Inferior parietal cortex (tissue), 1 donor: Measurements from ENCODE around the gene ARFGAP3.
A peak's percentile ranks its signal among the peaks of the same experiment; 100 is the strongest.

ENCODE experiments used
- DNase-seq: peaks from one replicate; pipeline ENCODE4 v3.0.0-alpha.2; 2016; ENCODE audit errors: extremely low spot score

Gene ARFGAP3

DNA sequence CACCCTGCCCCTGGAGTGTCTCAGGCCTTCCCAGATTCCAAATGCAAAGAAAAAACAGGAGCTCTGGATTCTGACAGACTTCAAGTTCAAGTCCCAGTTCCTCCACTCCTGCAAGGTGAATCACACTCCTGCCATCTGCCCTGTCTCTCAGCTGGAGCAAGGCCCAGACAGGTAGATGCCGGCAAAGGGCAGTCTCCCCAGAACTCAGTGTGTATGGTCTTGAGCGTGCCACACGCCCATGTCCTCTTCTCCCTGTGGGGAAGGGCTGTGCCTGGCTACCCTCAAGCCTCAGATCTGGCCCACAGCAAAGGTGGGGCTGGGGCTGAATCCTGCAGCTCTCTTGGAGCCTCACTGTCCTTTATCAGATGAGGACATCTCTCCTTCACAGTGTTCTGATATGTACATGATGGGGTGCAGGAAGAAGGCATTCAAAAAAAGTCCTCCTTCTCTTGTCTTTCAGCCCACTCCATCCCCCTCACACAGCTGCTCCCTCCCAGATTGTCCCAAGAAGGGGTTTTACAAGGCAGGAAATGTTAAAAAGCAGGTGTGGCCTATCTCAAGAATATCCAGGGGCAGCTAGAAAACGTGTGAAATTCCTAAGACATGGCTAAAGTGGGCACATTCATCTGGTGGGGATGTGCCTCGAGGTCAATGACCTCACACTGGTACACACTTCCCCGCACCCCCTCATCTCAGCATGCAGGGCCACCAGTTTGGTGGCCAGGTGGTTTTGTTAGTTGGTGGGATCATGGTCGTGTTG is 27.7 kb upstream of the ARFGAP3 start:
- no peak for DNase-seq

DNA sequence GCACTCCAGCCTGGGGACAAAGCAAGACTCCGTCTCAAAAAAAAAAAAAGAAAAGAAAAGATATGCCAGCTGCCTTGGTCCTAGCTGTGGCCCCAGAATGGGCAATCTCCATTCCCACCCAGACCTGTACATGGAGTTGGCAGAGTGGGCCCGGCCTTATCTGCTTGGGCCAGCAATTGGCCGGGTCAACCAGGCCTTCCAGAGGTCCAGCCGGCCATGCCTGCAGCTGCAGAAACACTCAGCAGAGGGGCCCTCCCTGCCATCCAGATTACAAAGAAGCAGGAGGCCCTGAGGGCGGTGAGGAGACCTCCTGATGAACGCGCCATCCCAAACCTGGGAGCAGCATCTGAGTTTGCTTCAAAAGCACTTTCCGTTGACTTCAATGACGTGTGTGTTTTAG is 26.9 kb upstream of the ARFGAP3 start:
- no peak for DNase-seq

DNA sequence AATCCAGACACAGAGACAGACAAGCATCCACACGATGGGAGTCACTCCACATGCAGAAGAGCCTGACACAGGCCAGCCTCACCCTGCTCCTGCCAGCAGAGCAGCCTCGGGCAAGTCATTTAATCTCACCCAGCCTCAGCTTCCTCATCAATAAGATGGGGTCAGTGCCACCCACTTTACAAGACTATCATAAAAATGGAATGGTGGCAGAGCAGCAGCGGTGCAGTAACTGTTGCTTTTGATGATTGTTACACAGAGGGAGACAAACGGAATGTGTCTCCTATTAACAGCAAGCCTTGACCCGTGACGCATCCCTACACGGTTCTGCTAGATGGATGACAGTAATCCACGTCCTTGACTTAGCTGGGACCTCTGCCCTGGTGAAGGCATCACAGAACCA is 26.0 kb upstream of the ARFGAP3 start:
- no peak for DNase-seq

DNA sequence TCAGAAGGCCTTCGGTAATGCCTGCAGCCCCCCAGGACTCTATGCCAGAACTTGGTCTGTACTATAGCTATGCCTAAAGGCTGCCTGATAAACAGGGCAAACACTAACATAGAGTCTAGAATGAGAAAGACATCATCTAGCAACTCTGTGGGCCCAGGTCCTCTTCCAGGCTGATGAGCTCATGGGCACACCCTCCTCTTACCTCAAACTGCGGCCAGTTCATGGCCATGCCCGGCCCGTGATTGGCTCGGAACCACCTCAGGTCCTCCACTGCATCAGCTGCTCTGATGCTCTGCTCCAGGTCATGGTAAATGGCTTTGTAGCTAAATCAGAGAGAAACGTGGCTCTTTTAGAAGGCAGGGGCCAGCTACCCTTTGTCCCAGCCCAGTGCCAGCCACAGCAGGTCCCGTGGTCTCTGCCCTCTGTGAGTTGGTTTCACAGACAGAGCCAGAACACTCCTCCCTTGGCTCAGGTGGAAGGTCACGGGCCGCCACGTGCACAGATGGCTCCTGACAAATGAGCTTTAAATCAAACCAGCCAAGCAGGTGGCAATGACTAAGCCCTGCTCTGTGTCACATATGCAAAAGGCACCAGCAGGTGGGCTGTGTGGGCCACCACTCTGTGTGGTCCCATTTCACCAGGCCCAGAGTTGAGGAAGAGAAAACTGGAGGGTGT is 25.0 kb upstream of the ARFGAP3 start:
- DNase-seq: no peak

DNA sequence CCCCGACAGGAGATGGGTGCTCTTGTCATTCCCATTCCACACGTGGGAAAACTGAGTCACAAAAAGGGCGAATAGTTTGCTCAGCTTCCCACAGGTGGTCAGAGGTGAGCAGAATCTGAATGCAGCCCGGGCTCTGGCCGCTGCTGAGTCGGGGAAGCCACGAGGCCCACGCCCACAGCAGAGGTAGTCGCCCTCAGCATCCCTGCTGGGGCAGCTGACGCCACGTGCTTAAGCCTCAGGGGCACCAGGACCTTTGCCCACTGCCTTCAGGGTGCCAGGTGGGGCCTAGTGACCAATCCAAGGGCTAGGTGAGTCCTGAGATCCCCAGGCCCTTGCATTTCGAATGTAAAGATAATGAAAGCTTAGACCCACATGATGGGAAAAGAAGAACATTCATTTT is 24.2 kb upstream of the ARFGAP3 start:
- DNase-seq: no peak

DNA sequence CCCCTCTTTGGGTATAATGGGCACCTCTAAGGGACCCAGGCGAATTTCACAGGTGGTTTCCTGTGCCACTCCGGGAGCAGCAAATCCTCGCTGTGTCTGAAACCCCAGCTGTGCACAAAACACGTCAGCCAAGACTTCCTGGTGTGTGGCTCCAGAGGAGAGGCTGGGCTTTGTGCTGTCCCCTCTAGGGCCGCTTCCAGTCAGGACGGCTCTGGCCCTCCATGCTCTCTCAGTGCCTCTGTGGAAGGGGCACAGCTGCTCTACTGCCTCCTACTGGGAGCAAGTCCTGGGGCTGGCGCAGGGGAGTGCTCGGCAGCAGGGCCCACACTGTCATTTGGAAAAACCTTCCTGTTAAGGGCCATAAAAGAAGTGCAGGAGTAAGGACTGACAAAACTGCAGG is 23.7 kb upstream of the ARFGAP3 start:
- no peak for DNase-seq

DNA sequence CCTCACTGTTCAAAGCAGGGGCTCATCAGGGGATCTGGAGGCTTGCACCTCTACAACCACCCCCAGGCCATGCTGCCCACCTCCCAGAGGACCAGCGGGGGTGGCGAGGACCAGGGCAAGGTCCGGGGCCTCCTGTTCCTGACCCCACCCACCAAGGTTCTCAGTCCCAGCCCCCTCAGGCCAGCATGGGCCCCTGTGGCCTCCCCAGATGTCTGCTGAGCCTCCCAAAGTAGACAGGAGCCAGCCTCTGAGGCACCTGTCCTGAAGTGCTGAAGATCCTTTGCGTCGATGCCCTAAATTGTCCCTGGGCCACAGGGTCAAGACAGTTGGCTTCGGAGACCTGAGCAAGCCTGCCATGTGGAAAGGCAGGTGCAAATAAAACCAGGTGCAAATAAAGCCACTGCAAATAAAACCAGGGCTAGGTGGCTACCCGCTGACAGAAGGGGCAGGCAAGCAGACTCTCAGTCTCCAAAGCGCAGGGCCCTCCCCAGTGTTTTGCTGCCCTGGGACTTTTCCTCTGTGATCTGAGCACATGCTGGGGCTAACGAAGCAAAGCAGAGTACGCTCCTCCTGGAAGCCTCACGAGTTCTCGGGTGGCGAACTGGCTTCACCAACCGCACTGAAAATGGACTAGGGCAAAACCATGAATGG is 22.4 kb upstream of the ARFGAP3 start:
- DNase-seq: no peak

DNA sequence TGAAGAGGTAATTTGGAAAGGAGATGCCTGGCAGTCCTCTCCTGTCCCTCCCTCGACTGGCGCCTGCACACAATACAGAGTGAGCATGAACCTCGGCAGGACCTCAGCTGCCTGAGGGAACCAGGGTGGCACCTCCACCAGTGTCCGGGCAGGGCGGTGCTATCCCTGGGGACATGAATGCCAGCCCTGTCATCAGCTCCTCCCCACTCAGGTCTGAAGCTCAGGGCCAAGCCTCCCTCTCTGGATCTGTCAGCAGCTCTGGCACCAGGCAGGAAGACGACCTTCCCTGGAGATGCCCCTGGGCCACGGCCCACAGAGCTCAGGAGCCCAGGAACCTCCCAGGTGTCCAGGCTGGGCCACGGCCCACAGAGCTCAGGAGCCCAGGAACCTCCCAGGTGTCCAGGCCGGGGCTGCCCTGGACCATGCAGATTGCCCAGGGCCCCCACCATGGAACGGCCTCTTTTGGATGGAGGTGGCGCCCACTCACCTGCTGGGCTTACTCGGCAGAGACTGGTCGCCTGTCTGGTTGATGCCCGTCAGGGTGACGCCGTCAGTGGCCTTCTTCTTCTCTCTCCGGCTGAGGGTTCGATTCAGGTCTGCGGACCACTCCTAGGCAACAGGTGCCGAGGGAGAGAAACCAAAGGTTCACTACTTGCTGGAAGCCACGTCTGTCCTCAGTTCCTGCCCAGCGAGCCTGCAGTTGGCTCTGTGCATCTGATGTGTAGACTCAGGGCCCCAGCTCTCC is 21.7 kb upstream of the ARFGAP3 start:
- no peak for DNase-seq

DNA sequence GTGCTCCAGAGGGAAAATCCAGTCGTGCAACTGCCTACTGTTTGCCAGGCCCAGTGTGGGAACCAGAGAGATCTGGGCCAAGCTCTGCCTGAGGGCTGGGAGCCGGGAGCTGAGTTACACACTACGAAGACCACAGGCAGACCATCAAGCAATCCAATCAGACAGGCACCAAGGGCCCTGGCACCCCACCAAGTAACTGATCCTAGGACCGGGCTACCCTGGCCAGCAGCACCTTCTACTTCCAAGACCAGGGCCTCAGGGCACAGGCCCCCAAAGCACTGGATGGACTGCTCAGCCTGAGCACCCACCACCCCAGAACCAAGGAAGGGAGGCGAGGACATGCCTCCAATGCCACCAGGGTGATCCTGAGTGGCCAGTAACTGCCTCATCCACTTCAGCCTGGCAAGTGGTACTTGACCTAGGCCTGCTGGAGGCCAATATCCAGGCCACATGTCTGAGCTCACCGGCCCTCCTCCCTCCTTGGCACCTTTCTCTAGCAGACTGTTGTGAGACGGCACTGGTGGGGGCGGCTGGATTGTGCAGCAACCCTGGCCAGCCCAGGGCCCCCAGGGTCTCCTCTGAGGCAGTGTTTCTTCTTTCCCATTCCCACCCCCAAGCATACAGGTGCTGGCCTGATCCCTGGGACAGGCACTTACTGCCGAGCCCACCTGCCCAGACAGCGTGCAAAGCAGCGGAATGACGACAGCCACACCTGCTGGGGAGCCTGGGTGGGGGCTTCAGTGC is 20.7 kb upstream of the ARFGAP3 start:
- no peak for DNase-seq

DNA sequence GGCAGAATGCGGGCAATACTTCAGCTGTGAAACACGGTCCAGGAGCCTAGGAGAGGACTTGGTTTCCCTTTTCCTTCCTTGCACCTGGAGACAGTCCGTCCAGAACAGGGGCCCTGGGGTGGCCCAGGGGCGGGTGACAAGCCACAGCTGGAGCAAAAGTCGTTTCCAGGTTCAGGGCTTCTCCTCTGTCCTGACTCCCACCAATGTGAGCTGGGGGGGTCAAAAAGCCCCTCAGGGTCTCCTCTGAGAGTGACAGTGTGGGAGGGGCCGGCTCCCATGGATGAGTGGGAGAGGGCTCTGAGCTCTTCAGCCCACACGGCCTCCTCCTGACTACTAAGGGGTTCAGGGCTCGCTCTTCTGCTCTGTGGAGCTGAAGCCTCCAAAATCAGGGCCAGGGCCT is 20.1 kb upstream of the ARFGAP3 start:
- no peak for DNase-seq

DNA sequence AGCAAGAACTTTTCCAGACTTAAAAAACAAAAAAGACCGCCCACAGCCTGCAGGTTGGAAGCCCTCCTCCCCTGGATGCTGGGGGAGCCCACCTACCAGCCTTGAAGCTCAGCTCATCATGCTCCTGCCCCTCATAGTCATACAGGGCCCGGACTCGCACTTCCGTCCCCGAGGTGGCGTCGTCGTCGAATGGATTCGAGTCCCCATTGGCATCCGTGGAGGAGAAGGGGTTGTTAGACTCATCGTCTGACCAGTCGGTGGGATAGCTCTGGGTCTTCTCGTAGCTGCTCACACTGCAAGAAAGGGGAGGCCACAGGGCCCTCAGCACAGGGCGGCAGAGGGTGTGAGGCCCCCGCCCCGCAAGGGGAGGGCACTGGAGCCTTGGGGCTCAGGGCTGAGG is 19.0 kb upstream of the ARFGAP3 start:
- no peak for DNase-seq

DNA sequence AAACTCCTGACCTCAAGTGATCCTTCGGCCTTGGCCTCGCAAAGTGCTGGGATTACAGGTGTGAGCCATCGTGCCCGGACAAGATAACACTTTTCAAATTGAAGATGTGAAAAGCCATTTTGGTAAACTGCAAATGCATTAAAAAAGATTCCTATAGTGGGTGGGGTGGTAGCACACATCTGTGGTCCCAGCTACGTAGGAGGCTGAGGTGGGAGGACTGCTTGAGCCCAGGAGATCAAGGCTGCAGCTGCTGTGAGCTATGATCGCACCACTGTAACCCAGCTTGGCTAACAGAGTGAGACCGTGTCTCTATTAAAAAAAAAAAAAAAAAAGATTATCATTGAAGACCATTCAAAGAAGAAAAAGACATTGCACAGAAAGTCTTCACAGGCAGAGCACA is 16.9 kb upstream of the ARFGAP3 start:
- no peak for DNase-seq

DNA sequence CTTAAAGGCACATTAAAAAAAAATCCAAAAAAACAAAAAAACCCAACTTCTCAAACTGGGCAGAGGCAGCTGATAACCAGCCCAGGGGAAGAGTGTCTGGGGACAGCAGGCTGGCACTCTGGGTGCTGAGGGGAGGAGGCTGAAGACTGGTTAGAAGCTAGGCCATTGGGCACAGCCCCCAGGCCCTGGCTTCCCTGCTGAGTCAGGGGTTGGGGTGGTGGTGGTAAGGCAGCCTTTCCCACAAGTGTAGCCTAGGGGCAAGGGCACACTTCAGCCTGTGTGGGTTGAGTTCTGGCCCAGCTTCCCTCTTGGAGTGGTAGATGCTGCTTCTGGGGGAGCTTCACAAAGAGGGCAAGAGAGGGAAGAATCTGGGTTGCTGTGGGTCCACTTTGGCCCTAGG is 16.3 kb upstream of the ARFGAP3 start:
- no peak for DNase-seq

DNA sequence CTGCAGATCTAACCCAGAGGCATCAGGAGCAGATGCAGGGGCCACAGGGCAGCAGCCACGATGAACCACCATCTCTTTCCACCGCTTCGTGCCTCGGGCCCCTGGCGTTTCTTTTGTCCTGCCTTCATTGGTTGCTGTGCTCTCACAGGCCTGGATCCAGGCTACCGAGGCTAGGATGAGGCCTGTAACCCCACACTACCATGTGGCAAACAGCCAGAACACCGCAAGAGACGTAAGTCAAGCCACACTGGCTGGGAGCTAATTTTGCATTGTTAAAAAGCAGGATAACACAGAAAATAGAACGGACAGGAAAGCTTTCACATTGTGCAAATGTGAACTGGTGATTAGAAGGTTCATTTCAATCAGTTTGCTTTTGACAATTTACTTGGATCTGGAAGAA is 15.7 kb upstream of the ARFGAP3 start:
- DNase-seq: no peak

DNA sequence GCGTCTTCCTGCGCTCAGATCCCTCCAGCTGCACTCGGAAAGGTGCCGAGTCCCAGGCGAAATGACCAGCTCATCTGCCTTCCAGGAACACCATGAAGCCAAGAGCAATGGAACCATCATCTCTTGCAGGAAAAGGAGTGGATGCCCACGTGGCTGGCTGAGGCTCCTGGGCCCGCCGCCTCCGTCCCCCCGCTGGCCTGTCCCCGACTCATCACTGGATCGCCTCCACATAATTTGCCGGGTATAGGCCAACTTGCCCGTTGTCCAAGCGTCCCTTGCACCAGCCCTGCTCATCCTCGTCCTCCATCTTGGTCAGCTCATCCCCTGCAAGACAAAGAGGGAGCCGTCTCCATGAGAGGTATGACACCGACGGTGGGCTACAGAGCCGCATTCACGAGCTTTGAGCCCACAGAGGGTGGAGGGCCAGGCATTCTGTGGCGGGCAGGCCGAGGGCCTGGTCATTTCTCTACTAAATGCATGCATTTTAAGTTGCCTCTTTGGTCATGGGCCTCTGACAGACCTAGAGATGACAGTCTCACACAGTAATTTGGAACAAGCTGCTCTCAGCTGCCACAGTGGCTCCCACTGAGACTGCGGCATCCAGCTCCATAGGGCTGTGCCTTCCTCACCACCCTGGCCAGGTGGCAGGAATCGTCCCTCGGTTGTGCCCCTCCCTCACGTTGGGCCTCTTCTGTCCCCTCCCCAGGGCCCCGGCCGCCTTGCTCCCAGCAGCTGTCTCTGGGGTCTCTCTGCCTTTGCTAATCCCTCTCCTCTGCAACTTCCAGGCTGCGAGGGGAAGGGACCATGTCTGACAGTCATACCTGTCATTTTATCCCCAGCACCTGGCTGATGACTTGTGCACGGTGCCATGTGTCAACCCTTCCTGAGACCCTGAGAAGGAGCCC is 14.3 kb upstream of the ARFGAP3 start:
- no peak for DNase-seq

DNA sequence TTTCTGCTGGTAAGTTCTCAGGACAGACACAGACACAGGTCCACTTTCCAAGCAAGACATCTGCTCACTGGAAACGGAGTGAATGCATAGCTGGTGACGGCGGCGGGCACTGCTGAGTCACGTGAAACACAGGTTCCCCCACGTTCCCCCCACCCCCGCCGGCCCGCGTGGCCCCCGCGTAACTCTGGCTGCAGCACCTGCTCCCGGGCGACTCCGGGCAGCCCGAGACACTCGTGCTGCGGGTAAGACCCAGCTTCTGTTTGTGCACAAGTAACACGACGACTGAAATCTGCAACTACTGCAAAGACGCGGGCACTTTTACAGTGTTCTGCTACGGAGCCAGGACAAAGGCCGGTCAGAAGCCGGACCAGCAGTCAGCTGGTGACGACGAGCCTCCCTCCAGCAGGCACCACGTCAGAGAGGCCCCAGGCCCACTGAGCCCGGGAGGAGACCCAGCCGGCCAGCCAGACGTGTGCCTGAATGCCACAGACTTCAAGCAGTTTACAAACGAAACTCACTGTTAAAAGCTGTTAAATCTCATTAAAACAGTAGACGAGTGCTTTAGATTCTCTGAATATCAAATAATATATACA is 12.9 kb upstream of the ARFGAP3 start:
- DNase-seq: no peak

DNA sequence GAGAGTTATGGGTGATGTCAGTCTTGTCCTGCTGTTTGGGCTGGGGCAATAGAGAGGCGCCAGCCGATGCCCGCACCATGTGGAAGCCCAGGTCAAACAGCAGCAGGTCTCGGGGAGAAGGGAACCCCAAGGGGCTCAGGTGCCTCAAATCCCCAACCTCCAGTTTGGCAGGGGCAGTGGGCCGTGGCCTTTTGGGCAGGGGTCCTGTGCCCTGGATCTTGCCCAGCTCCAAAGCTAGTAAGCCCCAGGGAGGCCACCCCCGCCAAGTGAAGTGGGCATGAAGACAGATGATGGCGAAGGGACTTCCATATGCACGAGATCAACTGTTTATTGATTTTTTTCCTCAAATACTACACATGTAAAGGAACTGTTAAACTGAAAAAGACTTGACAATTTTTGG is 12.4 kb upstream of the ARFGAP3 start:
- DNase-seq: no peak

DNA sequence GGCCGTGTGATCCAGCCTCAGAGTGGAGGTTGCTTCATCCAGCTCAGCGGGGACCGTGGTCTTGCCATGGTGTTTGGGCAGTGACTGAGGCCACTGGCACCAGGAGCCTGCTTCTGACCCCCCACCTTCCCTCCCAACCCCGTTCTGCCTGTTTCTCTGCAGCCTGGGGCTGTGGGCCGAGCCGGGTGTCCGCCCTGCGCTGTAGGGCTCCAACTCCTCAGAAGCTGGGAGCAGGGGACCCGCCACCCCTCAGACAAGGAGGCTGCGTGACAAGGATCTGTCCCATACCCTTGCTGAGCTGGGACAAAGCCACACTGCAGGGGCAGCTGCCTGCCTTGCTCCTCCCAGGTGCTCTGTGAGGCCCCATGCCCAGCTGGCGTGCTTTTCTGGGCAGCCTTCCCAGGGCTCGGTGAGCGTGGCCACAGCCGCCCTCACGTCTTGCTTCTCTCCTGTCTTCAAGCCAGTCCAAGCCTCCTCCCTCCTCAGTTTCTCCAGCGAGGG is 11.7 kb upstream of the ARFGAP3 start:
- DNase-seq: peak; percentile 22

DNA sequence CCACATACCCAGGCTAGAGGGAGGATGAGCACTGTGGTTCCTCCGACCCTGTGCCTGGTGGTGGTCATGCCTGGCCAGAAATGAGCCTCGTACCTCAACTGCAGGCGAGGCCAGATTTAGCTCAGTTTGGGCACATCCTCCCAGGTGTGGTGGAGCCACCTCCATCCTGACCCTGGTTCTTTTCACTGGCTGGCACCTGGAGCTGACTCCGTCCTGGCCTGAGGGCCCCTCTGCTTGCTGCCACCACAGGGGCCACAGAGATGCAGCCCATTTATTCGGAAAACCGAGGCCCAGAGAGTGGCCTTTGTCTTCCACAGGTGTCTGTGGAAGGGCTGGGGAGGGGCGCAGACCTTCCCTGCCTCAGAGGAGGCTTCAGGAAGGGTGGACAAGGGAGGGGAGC is 9.0 kb upstream of the ARFGAP3 start:
- DNase-seq: no peak

DNA sequence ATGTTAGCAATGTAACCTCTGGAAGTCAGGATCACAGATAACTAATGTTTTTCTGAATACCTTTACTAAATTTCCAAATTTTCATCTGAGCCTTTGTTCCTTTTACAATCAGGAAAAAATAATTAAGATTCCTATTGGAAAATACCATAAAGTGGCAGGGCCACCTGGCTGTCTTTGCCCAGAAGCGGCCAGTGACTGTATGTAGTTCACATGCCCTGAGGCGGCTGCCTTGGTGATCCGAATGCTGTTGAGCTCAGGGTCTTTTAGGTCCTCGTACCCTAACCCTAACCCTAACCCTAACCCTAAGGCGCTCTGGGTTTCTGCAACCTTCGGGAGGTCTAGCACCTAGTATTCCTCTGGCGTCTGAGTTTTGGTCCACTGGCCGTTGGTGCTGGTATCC is 8.5 kb upstream of the ARFGAP3 start:
- DNase-seq: no peak
